Liver (tissue), 9 donors: ENCODE data around the gene MAP6. TPM values are rescaled to one million over a fixed set of nuclear protein-coding genes. Genes with fewer than 3 reads are reported as not detected.

Experiments used
- DNase-seq: peaks from one replicate; pipeline ENCODE4 v3.0.0-alpha.2; 2017; ENCODE audit warnings: low spot score
- H3K27ac ChIP-seq, 2 donors: one replicate each; pipeline ENCODE4 v1.7.0; 2013; ENCODE audit warnings: inconsistent platforms in 2 of 2, low read length in 2 of 2, control low read depth in 1 of 2, low read depth in 1 of 2, mild to moderate bottlenecking in 1 of 2
- H3K27me3 ChIP-seq, 4 donors: one replicate each; pipeline versions ENCODE4 v1.6.1 to v1.7.0; 2013; ENCODE audit warnings: low read length in 3 of 4, inconsistent platforms in 1 of 4, mild to moderate bottlenecking in 1 of 4, moderate library complexity in 1 of 4; ENCODE audit not compliant: control insufficient read depth in 4 of 4, insufficient read depth in 4 of 4
- H3K36me3 ChIP-seq, 4 donors: one replicate each; pipeline versions ENCODE4 v1.6.1 to v1.7.0; 2013; ENCODE audit warnings: low read length in 3 of 4, mild to moderate bottlenecking in 3 of 4, low read depth in 1 of 4, moderate library complexity in 1 of 4; ENCODE audit not compliant: control insufficient read depth in 4 of 4, insufficient read depth in 3 of 4
- H3K4me1 ChIP-seq, 4 donors: one replicate each; pipeline versions ENCODE4 v1.6.1 to v1.7.0; 2013; ENCODE audit warnings: low read length in 3 of 4, mild to moderate bottlenecking in 3 of 4, moderate library complexity in 1 of 4; ENCODE audit not compliant: control insufficient read depth in 4 of 4, insufficient read depth in 4 of 4
- H3K4me3 ChIP-seq, 3 donors: one replicate each; pipeline versions ENCODE4 v1.6.1 to v1.7.0; 2013; ENCODE audit warnings: low read length in 3 of 3, control low read depth in 1 of 3, low read depth in 1 of 3, mild to moderate bottlenecking in 1 of 3
- H3K9ac ChIP-seq, 2 donors: one replicate each; pipeline ENCODE4 v1.7.0; 2013; ENCODE audit warnings: low read length in 2 of 2, mild to moderate bottlenecking in 2 of 2, moderate library complexity in 2 of 2, control low read depth in 1 of 2, low read depth in 1 of 2
- H3K9me3 ChIP-seq, 4 donors: one replicate each; pipeline versions ENCODE4 v1.6.1 to v1.7.0; 2013; ENCODE audit warnings: low read length in 3 of 4; ENCODE audit not compliant: control insufficient read depth in 4 of 4
- ATF3 ChIP-seq: IDR thresholded peaks from 2 replicates; pipeline ENCODE4 v1.6.1; 2016; ENCODE audit warnings: antibody characterized with exemption
- CTCF ChIP-seq: fragments of 150-350 bp; IDR thresholded peaks from 2 replicates; pipeline ENCODE4 v1.5.1; 2017; ENCODE audit warnings: improper control_type of control experiment, low read depth, low read length; ENCODE audit not compliant: missing input control
- EGR1 ChIP-seq, 2 donors: IDR thresholded peaks; 2 replicates each; pipeline ENCODE4 v1.6.1; 2016 to 2018; ENCODE audit warnings: antibody characterized with exemption in 2 of 2, low read depth in 2 of 2
- FOXA1 ChIP-seq: IDR thresholded peaks from 2 replicates; pipeline ENCODE4 v1.6.1; 2016; ENCODE audit warnings: antibody characterized with exemption
- FOXA2 ChIP-seq: IDR thresholded peaks from 2 replicates; pipeline ENCODE4 v1.6.1; 2016; ENCODE audit warnings: antibody characterized with exemption
- GABPA ChIP-seq, 2 donors: IDR thresholded peaks in 1 of 2; conservative IDR thresholded peaks in 1 of 2; 2 replicates each; pipeline ENCODE4 v1.6.1; 2016; ENCODE audit warnings: antibody characterized with exemption in 2 of 2, mild to moderate bottlenecking in 1 of 2, moderate library complexity in 1 of 2
- HNF4A ChIP-seq, 2 donors: conservative IDR thresholded peaks; 2 replicates each; pipeline ENCODE4 v1.6.1; 2016; ENCODE audit warnings: antibody characterized with exemption in 2 of 2, mild to moderate bottlenecking in 2 of 2
- HNF4G ChIP-seq: IDR thresholded peaks from 2 replicates; pipeline ENCODE4 v1.6.1; 2016; ENCODE audit warnings: antibody characterized with exemption
- MAX ChIP-seq: IDR thresholded peaks from 2 replicates; pipeline ENCODE4 v1.6.1; 2016; ENCODE audit warnings: antibody characterized with exemption
- NR2F2 ChIP-seq: IDR thresholded peaks from 2 replicates; pipeline ENCODE4 v1.6.1; 2016; ENCODE audit warnings: antibody characterized with exemption
- RAD21 ChIP-seq, 2 donors: IDR thresholded peaks; 2 replicates each; pipeline ENCODE4 v1.6.1; 2016; ENCODE audit warnings: antibody characterized with exemption in 2 of 2, mild to moderate bottlenecking in 2 of 2
- RXRA ChIP-seq, 2 donors: IDR thresholded peaks; 2 replicates each; pipeline ENCODE4 v1.6.1; 2017 to 2018; ENCODE audit warnings: antibody characterized with exemption in 2 of 2, mild to moderate bottlenecking in 1 of 2
- SP1 ChIP-seq: IDR thresholded peaks from 2 replicates; pipeline ENCODE4 v1.6.1; 2018; ENCODE audit warnings: antibody characterized with exemption, mild to moderate bottlenecking
- TAF1 ChIP-seq: conservative IDR thresholded peaks from 2 replicates; pipeline ENCODE4 v1.6.1; 2016; ENCODE audit warnings: antibody characterized with exemption, mild to moderate bottlenecking
- YY1 ChIP-seq: IDR thresholded peaks from 2 replicates; pipeline ENCODE4 v1.6.1; 2016; ENCODE audit warnings: antibody characterized with exemption, mild to moderate bottlenecking
- ZBTB33 ChIP-seq: IDR thresholded peaks from 2 replicates; pipeline ENCODE4 v1.6.1; 2016; ENCODE audit warnings: antibody characterized with exemption
- WGBS: extraction: QIAGEN DNeasy Blood & Tissue Kit; methylation state at CpG from one replicate; pipeline ENCODE4 v1.1.7; 2013; 5-methylcytosine and 5-hydroxymethylcytosine counted together
- polyA plus RNA-seq, 2 donors: library from polyadenylated mRNA; stranded (reverse) in 1 of 2; unstranded in 1 of 2; fragments of 200-250 nt in 1 of 2; fragments of >200 nt in 1 of 2; fragmentation: Nextera tagmentation in 1 of 2; extraction: Ambion mirVana in 1 of 2; gene quantifications; one replicate each; pipeline versions ENCODE4 v1.2.1 to v1.2.3, GENCODE V29; 2013 to 2015
- total RNA-seq, 2 donors: library from RNA; depleted of rRNA; stranded (reverse); fragments of >200 nt; gene quantifications; one replicate each; pipeline ENCODE4 v1.2.3, GENCODE V29; 2014
- donor health status: healthy.
- donor health status: healthy.
- donor health status: healthy.
- donor health status: healthy.
- donor health status: healthy.

Gene MAP6
- total and polyA plus RNA-seq, 4 donors: 0.22 to 0.36 (median 0.24) TPM

- no peak overlapping the region for H3K9ac ChIP-seq
Measured at GRCh38 chr11:75571625-75572024, 97.2 kb downstream of the MAP6 start.

GRCh38 chr11:75570559-75571139, 98.2 kb downstream of the MAP6 start:
- no peak overlapping the region for H3K27ac ChIP-seq
- peaks cover 0 to 10% (median 3%) of the 10 kb centered on the region in 4 donors for H3K4me1 ChIP-seq
- WGBS: 73% methylated on average over 9 of the region's 9 CpGs
- no peak for DNase-seq
- no peak overlapping the region for H3K4me3 ChIP-seq
- peaks cover 25 to 72% (median 36%) of the 10 kb centered on the region in 4 donors for H3K36me3 ChIP-seq
- H3K9me3 ChIP-seq: no peaks in the 10 kb centered on the region
- H3K9ac ChIP-seq: no peak overlapping the region
- peak; percentile 41 for TF ChIP-seq NR2F2
- TF ChIP-seq RAD21 (IDR thresholded peaks at IDR 0.05): no peak
- H3K27me3 ChIP-seq: no peaks in the 10 kb centered on the region

More at GRCh38 chr11:75571625-75572024, 97.2 kb downstream of the MAP6 start:
- TF ChIP-seq MAX (no peak), ATF3 (no peak), TAF1 (no peak), RAD21 (IDR thresholded peaks at IDR 0.05) (no peak), HNF4G (no peak)
- WGBS: 97% methylated on average over 14 of the region's 14 CpGs
- H3K9me3 ChIP-seq: no peaks in the 10 kb centered on the region
- no peak overlapping the region for H3K27ac ChIP-seq
- H3K36me3 ChIP-seq: peaks cover 25 to 65% (median 36%) of the 10 kb centered on the region in 4 donors
- no peak for DNase-seq
- no peaks in the 10 kb centered on the region for H3K27me3 ChIP-seq
- peaks cover 0 to under 1% (median 0%) of the 10 kb centered on the region in 4 donors for H3K4me1 ChIP-seq
- H3K4me3 ChIP-seq: no peak overlapping the region

- WGBS: 94% methylated on average over 14 of the region's 14 CpGs
- Histone ChIP-seq H3K27me3 (no peaks in the 10 kb centered on the region), H3K9ac (no peak overlapping the region), H3K9me3 (no peaks in the 10 kb centered on the region), H3K4me1 (peaks cover 7 to 28% (median 16%) of the 10 kb centered on the region in 4 donors), H3K27ac (no peak overlapping the region), H3K4me3 (no peak overlapping the region), H3K36me3 (peaks cover 25 to 71% (median 36%) of the 10 kb centered on the region in 4 donors)
- DNase-seq: no peak
- TF ChIP-seq GABPA (IDR thresholded peaks at IDR 0.05 in 1 of 2, conservative IDR thresholded peaks at IDR 0.05 in 1 of 2) (no peak), HNF4G (no peak), NR2F2 (no peak)
Measured at GRCh38 chr11:75568616-75569219, 100.1 kb downstream of the MAP6 start.

GRCh38 chr11:75567971-75568370, 100.9 kb downstream of the MAP6 start:
- no peak for DNase-seq
- Histone ChIP-seq H3K9ac (no peak overlapping the region), H3K36me3 (peaks cover 20 to 64% (median 36%) of the 10 kb centered on the region in 4 donors), H3K27ac (no peak overlapping the region), H3K4me1 (peaks cover 14 to 35% (median 21%) of the 10 kb centered on the region in 4 donors), H3K4me3 (no peak overlapping the region), H3K9me3 (no peaks in the 10 kb centered on the region), H3K27me3 (no peaks in the 10 kb centered on the region)
- 94% methylated on average over 6 of the region's 6 CpGs for WGBS
- TF ChIP-seq EGR1 (IDR thresholded peaks at IDR 0.05; ENCODE audit: low read depth in 2 of 2) (no peak), YY1 (no peak), TAF1 (no peak), CTCF (no peak), FOXA1 (no peak), HNF4A (conservative IDR thresholded peaks at IDR 0.05) (no peak), ATF3 (no peak), SP1 (no peak), FOXA2 (no peak), MAX (no peak), NR2F2 (no peak), RAD21 (IDR thresholded peaks at IDR 0.05) (no peak), GABPA (IDR thresholded peaks at IDR 0.05 in 1 of 2, conservative IDR thresholded peaks at IDR 0.05 in 1 of 2) (no peak), RXRA (IDR thresholded peaks at IDR 0.05) (no peak), ZBTB33 (no peak)
